RWPE2 (cell line): Measurements from ENCODE around the gene DUSP2.
"Not testable (repeated sequence)": the region's sequence is repeated elsewhere in the genome, so short reads cannot be mapped to it uniquely, and the experiment has no call there.

Experiments used
- ATAC-seq: fragments of 200-7000 bp; cut with Tn5 transposase; 3 replicates; pipeline ENCODE4 v1.9.1; 2021; ENCODE audit warnings: low read depth
- DNase-seq: peaks from one replicate; pipeline ENCODE4 v3.0.0-alpha.2; 2020; ENCODE audit warnings: low spot score
- H3K27ac ChIP-seq: fragments of 450-650 bp; 2 replicates; pipeline ENCODE4 v1.5.1; 2017; ENCODE audit warnings: mild to moderate bottlenecking; ENCODE audit not compliant: poor library complexity, severe bottlenecking
- H3K27me3 ChIP-seq: fragments of 250-450 bp; sonication (Bioruptor Pico); 2 replicates; pipeline ENCODE4 v1.5.1; 2021; ENCODE audit warnings: mild to moderate bottlenecking, moderate library complexity; ENCODE audit not compliant: insufficient read depth, poor library complexity, severe bottlenecking
- H3K36me3 ChIP-seq: fragments of 250-450 bp; sonication (Bioruptor Pico); 2 replicates; pipeline ENCODE4 v1.5.1; 2020; ENCODE audit warnings: low read depth, mild to moderate bottlenecking, moderate library complexity
- H3K4me1 ChIP-seq: fragments of 250-450 bp; sonication (Bioruptor Pico); 2 replicates; pipeline ENCODE4 v1.5.1; 2021; ENCODE audit warnings: mild to moderate bottlenecking, moderate library complexity; ENCODE audit not compliant: insufficient read depth, poor library complexity, severe bottlenecking
- H3K4me3 ChIP-seq: fragments of 250-450 bp; sonication (Bioruptor Pico); 2 replicates; pipeline ENCODE4 v1.5.1; 2021; ENCODE audit warnings: mild to moderate bottlenecking, moderate library complexity; ENCODE audit not compliant: severe bottlenecking
- H3K9me3 ChIP-seq: fragments of 250-450 bp; sonication (Bioruptor Pico); 2 replicates; pipeline ENCODE4 v1.5.1; 2021; ENCODE audit warnings: mild to moderate bottlenecking, moderate library complexity; ENCODE audit not compliant: severe bottlenecking
- CTCF ChIP-seq: fragments of 450-650 bp; IDR thresholded peaks from one replicate; pipeline ENCODE4 v1.5.1; 2017; ENCODE audit warnings: mild to moderate bottlenecking, moderate library complexity; ENCODE audit not compliant: poor library complexity, severe bottlenecking

The DUSP2 gene

GRCh38 chr2:96144481-96145035 lies 682 bp downstream of the DUSP2 start:
- ATAC-seq (peak; percentile 3; the same call in 1 of the 3 replicates), DNase-seq (peak; percentile 61)
- Histone ChIP-seq H3K36me3 (no peaks in the 10 kb centered on the region), H3K27ac (no peak overlapping the region), H3K4me1 (no peaks in the 10 kb centered on the region), H3K9me3 (no peaks in the 10 kb centered on the region), H3K4me3 (peak overlapping the region; percentile 43), H3K27me3 (no peaks in the 10 kb centered on the region)
- no peak for TF ChIP-seq CTCF

GRCh38 chr2:96143848-96144480 lies 1.3 kb downstream of the DUSP2 start:
- peak; percentile 54 for DNase-seq
- ATAC-seq = no peak
- TF ChIP-seq CTCF = no peak
- no peaks in the 10 kb centered on the region for H3K9me3 ChIP-seq
- no peaks in the 10 kb centered on the region for H3K27me3 ChIP-seq
- H3K4me3 ChIP-seq = peak overlapping the region; percentile 43
- H3K4me1 ChIP-seq = no peaks in the 10 kb centered on the region
- no peaks in the 10 kb centered on the region for H3K36me3 ChIP-seq
- no peak overlapping the region for H3K27ac ChIP-seq

- no peak for TF ChIP-seq CTCF
- Histone ChIP-seq H3K27ac (no peak overlapping the region), H3K36me3 (no peaks in the 10 kb centered on the region), H3K27me3 (no peaks in the 10 kb centered on the region), H3K9me3 (no peaks in the 10 kb centered on the region), H3K4me3 (no peak overlapping the region), H3K4me1 (no peaks in the 10 kb centered on the region)
- no peak for DNase-seq
- ATAC-seq = no peak
Measured at GRCh38 chr2:96143231-96143847, 1.9 kb downstream of the DUSP2 start.

GRCh38 chr2:96142217-96143113 lies 2.8 kb downstream of the DUSP2 start:
- H3K4me3 ChIP-seq = no peak overlapping the region
- DNase-seq (peak; percentile 50), ATAC-seq (no peak)
- H3K27ac ChIP-seq = no peak overlapping the region
- no peaks in the 10 kb centered on the region for H3K36me3 ChIP-seq
- no peaks in the 10 kb centered on the region for H3K9me3 ChIP-seq
- no peaks in the 10 kb centered on the region for H3K27me3 ChIP-seq
- H3K4me1 ChIP-seq = no peaks in the 10 kb centered on the region
- no peak for TF ChIP-seq CTCF

- H3K4me1 ChIP-seq, ATAC-seq: not testable (repeated sequence)
Measured at GRCh38 chr2:96141624-96141967, 3.6 kb downstream of the DUSP2 start.

More at GRCh38 chr2:96141624-96141967, 3.6 kb downstream of the DUSP2 start:
- not testable (repeated sequence) for DNase-seq, H3K4me3 ChIP-seq, H3K27ac ChIP-seq, H3K27me3 ChIP-seq, H3K36me3 ChIP-seq, H3K9me3 ChIP-seq
